MG63 (cell line): Measurements from ENCODE around the gene ADAMTS8. TPM values are rescaled to one million over a fixed set of nuclear protein-coding genes. Genes with fewer than 3 reads are reported as not detected.

Experiments used
- DNase-seq: peaks from one replicate; pipeline ENCODE4 v3.0.0-alpha.2; 2020
- H3K27me3 ChIP-seq: fragments of 250-450 bp; sonication (Bioruptor Pico); 2 replicates; pipeline ENCODE4 v1.5.1; 2020; ENCODE audit warnings: mild to moderate bottlenecking, moderate library complexity
- H3K36me3 ChIP-seq: fragments of 250-450 bp; sonication (Bioruptor Pico); 2 replicates; pipeline ENCODE4 v1.5.1; 2020; ENCODE audit warnings: mild to moderate bottlenecking, moderate library complexity
- H3K4me3 ChIP-seq: fragments of 250-450 bp; sonication (Bioruptor Pico); 2 replicates; pipeline ENCODE4 v1.5.1; 2020; ENCODE audit warnings: mild to moderate bottlenecking, moderate library complexity
- H3K9me3 ChIP-seq: fragments of 250-450 bp; sonication (Bioruptor Pico); 2 replicates; pipeline ENCODE4 v1.5.1; 2020; ENCODE audit warnings: mild to moderate bottlenecking, moderate library complexity
- total RNA-seq: library from RNA; depleted of rRNA; stranded (reverse); fragments of >200 nt; shearing (Covaris generic); gene quantifications from 2 replicates; pipeline ENCODE4 v1.2.3, GENCODE V29; 2014; ENCODE audit warnings: low replicate concordance

ADAMTS8 gene
- total RNA-seq, 1 experiment from 2014 or later, result 2.6 TPM

DNA sequence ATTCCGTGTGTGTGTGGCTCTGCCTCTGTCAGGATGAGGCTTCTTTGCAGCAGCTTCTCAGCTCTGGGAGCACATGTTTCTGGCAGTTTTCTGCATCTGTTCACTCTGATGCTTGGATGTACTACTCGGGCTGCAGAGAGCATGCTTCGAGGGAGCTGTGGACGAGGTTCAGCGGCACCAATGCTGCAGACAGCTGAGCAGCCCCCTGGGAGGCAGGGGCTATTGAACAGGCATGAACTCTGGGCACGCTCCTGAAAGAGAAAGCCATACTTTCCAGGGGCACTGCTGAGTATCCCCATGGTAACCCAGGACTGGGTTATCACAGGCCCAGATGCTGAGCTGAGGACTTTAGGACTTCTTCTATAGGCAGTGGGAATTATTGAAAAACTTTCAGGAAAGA, 33.8 kb downstream of the ADAMTS8 start:
- Histone ChIP-seq H3K27me3 (no peaks in the 10 kb centered on the region), H3K9me3 (no peaks in the 10 kb centered on the region)

DNA sequence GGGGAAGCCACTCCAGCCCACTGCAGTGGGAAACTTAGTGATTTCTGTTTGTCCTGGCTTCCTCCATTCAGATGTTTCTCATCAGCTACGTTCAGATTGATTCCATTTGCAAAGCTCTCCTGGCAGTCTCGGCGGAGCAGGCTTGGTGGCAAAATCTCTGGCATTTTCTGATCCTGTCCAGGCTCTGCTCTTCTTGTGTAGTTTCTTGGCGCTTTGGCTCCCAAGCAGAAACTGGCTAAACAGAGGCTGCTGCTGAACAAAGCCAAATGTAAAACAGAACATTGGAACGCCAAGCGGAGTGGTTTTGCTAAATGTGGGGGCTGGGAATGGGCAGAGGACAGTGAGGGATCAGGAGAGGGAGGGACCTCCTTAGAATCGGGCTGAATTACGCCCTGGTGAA, 36.7 kb downstream of the ADAMTS8 start:
- no peaks in the 10 kb centered on the region for H3K27me3 ChIP-seq
- DNase-seq, result no peak
- H3K36me3 ChIP-seq, result no peaks in the 10 kb centered on the region
- no peaks in the 10 kb centered on the region for H3K9me3 ChIP-seq
- no peak overlapping the region for H3K4me3 ChIP-seq

More for the DNA sequence above, 33.8 kb downstream of the ADAMTS8 start:
- DNase-seq, result no peak
- H3K4me3 ChIP-seq, result no peak overlapping the region
- no peaks in the 10 kb centered on the region for H3K36me3 ChIP-seq

DNA sequence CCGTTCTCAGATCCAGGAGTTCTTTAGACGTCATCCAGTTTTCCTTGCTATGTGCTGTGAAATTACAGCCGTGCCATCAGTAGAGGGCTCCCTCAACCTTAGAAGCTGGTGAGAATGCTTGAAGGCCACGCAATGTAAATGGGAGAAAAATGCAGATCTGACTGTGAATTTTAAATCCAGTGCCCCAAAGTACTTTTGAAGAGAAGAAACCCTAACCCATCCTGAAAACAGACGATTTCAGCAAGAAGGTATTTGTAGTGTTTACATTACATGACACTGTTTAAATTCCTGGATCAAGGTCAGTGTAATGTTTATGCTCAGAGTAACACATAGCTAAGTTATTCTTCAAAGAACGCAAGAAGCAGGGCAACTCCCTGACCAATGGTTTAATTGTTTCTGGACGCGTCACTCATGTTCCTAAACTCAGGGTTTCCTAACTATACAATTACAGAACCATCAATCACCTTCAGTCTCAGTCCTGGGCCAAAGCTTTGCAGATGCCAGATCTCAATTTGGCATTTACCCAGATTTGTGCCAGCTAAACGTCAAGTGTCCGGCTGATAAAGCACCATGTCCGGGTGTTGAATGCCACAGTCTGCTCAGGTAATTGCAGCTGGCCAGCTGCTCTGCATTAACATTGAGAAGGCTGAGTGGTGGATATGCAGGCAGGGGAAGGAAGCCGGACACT, 38.2 kb downstream of the ADAMTS8 start:
- Histone ChIP-seq H3K4me3 (no peak overlapping the region), H3K36me3 (no peaks in the 10 kb centered on the region), H3K27me3 (no peaks in the 10 kb centered on the region), H3K9me3 (no peaks in the 10 kb centered on the region)
- DNase-seq, result peak; percentile 65

DNA sequence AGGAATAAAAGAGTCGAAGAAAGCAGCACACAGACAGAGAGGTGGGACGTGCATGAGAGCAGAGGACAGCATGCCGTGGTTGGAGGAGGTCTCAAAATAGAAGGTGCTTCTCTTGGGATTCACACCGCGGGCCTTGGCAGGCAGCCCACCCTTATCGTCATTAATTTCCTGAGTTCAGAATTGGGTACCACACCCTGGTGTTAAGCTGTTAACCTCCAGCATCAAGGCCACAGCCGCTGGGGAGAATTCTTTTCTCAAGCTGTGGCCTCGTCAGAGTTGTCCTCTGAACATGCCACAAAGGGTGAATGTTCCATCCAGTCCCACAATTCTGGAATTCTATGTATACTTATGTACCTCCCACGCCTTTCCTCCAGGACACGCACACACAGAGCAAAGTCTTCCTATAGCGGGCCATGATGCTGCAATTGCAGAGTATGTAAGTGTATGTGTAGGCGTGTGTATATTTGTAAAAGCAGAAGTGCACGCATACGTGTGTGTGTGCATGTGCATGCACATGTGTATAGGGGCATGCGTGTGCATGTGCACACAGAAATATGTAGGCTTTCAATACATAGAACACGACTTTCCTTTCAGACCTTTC, 39.0 kb downstream of the ADAMTS8 start:
- Histone ChIP-seq H3K36me3 (no peaks in the 10 kb centered on the region), H3K4me3 (no peak overlapping the region), H3K27me3 (no peaks in the 10 kb centered on the region), H3K9me3 (no peaks in the 10 kb centered on the region)
- DNase-seq, result no peak

DNA sequence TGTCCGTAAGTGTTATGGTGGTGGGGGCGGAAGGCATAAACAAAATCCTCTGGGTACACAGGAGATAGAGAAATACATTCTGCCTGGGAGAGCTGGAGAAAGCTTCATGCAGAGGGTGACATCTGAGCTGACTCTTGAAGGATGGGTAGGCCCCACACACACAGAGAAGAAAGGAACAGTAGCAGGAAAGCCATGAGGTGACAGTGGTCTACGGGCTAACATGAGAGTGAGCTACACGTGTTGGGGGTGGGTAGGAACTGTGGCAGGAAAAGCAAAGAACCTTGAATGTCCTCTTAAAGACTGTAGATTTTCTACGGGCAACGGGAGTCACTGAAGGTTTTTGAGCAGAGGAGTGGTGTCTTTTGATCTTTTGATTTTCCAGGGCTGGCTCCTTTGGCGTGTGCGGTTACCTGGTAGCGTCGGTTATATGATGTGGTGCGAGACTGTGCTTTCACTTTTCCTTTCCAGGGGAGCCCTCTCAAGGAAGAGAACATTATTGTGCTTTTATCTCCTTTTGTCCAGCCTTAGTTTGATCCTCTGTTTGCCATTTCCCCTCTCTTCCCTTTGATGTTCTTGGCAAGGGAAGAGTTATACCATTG, 39.7 kb downstream of the ADAMTS8 start:
- DNase-seq, result no peak
- no peaks in the 10 kb centered on the region for H3K27me3 ChIP-seq
- H3K9me3 ChIP-seq, result no peaks in the 10 kb centered on the region
- H3K4me3 ChIP-seq, result no peak overlapping the region
- no peaks in the 10 kb centered on the region for H3K36me3 ChIP-seq

DNA sequence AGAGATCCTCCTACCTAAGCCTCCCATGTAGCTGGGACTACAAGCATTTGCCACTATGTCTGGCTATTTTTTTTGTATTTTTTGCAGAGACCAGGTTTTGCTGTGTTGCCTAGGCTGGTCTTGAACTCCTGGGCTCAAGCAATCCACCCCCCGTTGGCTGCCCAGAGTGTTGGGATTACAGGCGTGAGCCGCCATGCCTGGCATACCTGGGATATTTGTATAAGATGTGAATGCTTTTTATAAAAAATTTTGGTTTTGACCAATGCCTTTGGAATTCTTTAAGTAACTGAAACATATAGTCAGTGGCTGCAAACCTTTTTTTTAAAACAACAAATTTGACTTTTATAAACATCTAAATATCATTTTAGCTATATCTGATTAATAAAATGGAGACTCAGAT, 42.4 kb downstream of the ADAMTS8 start:
- Histone ChIP-seq H3K27me3 (no peaks in the 10 kb centered on the region), H3K4me3 (no peak overlapping the region), H3K36me3 (no peaks in the 10 kb centered on the region), H3K9me3 (no peaks in the 10 kb centered on the region)
- DNase-seq, result no peak

DNA sequence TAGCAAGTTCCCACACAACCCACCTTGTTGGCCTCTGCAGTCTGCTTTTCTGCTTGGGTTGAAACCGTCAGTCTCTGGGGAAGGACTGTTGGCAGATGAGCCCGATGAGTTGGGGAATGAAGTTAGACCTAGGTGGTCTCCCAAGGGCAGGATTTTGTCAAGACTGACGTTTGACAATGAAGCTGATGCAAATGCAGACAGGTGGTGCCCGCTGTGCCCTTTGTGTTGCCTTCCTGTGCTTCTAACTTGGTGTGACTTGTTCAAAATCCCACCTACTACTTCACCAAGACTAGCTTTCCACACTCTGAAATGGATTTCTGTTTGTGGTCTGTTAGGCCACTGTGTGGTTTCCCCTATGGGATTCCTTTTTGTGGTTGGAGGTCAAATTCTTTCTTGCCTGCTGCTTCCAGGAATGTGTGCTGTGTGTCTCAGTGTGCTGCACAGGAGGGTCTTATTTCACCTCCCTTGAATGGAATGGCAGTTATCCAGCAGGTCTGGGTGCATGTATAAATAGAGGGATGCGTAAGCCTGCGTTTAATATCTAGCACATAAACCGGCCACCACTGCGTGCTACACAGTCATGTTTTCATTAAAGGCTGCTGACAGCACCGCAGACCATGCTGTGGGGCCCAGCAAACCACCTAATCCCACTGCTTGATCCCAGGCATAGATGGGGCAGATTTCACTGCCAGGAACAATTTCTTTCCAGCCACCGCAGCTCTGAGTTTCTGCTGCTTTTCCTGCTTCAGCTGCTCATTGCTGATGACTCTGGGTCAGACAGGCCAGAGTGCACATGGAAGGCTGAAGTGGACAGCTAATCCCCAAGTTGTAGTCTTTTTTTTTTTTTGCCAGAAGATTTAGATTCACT, 44.8 kb downstream of the ADAMTS8 start:
- Histone ChIP-seq H3K9me3 (no peaks in the 10 kb centered on the region), H3K36me3 (no peaks in the 10 kb centered on the region), H3K27me3 (no peaks in the 10 kb centered on the region), H3K4me3 (no peak overlapping the region)
- no peak for DNase-seq

DNA sequence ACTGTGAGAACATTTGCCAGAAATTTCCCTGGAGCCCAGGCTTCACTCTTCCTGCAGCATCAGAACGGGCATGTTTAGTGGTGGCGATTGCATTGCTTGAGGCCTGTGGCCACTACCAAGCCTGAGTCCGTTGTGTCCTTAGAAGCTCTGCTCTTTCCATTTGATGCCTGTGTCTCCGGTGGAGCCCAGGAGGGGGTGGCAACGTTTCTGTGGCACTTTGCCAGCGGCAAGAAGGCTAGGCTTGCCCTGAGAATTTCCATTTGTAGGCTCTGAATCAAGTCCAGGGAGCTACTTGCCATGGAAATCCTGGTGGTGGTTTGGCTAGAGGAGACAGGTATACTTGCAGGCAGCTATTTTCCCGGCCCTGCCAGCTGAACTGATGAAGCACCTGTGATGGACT, 47.1 kb downstream of the ADAMTS8 start:
- no peak overlapping the region for H3K4me3 ChIP-seq
- no peaks in the 10 kb centered on the region for H3K9me3 ChIP-seq
- DNase-seq, result no peak
- no peaks in the 10 kb centered on the region for H3K27me3 ChIP-seq
- H3K36me3 ChIP-seq, result no peaks in the 10 kb centered on the region

DNA sequence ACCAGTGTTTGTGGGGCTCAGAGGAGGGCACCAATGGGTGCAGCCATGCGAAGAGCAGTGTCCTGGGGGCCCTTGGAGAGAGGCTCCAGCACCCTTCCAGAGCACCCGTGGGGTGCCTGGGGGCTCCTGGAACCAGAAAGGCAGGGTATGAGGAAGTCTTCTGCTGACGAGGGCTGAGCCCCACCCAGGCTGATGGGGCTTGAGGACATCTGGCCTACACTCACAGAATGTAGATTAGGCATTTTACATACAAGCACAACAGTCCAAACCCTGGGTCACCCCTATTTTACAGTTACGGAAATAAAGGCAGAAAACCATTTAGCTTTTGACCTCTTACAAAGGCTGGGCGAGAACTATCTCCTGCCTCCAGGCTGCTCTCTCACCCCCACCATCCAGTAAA, 47.6 kb downstream of the ADAMTS8 start:
- DNase-seq, result no peak
- no peak overlapping the region for H3K4me3 ChIP-seq
- H3K27me3 ChIP-seq, result no peaks in the 10 kb centered on the region

DNA sequence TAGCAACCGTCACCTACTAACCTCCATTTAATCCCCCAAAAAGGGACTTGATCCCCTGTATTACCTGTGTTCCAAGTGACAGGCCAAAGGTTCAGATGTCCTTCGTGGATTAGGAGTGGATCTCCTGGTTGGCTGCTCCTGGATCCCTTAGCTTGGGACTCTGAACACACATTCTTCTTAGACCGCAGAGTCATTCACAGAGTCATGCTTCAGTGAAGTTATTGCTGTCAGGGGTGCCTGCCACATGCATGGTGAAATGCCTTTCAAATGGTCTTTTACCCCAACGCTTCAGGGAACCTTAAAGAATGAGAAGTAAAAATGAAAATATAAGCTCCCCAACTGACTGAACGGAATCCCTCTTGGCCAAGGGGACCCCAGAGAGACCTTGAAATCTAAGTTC, 49.1 kb downstream of the ADAMTS8 start:
- H3K36me3 ChIP-seq, result no peaks in the 10 kb centered on the region
- no peak for DNase-seq

More for the DNA sequence above, 47.6 kb downstream of the ADAMTS8 start:
- Histone ChIP-seq H3K36me3 (no peaks in the 10 kb centered on the region), H3K9me3 (no peaks in the 10 kb centered on the region)

DNA sequence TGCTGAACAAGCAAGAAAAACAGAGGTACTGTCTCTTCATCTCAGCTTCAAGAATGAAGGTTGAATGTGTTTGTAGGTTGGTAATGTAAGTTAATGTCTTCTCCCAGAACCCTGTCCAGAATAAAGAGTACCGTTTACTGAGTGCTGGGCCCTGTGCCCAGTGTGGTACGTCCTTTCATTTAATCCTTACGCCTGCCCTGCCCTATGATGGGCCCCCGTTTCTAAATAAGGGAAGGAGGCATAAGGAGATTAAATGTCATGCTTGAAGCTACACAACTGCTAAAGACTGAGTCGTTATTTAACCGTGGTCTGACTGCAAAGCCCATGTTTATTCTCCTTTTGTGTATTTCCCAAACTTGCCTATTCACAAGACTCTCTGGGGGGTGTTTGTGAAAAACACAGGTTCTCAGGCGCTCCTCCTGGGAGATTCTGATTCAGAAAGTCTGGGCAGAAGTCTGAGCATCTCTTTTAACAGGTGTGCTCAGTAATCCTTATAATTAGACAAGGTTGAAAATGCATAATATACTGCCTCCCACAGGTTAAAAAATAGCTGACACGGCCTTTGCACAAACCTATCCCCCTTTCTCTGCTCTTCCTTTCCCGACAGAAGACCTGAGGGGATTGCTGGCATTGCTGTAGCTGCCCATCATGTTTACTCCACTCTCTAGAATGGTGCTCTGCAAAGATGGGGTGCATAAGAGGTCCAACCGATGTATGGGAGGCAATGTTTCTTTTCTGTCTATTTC, 57.4 kb downstream of the ADAMTS8 start:
- DNase-seq, result no peak
- no peak overlapping the region for H3K4me3 ChIP-seq
- H3K27me3 ChIP-seq, result no peaks in the 10 kb centered on the region
- H3K9me3 ChIP-seq, result no peaks in the 10 kb centered on the region
- H3K36me3 ChIP-seq, result no peaks in the 10 kb centered on the region

More for the DNA sequence above, 49.1 kb downstream of the ADAMTS8 start:
- no peaks in the 10 kb centered on the region for H3K27me3 ChIP-seq
- no peaks in the 10 kb centered on the region for H3K9me3 ChIP-seq
- no peak overlapping the region for H3K4me3 ChIP-seq

DNA sequence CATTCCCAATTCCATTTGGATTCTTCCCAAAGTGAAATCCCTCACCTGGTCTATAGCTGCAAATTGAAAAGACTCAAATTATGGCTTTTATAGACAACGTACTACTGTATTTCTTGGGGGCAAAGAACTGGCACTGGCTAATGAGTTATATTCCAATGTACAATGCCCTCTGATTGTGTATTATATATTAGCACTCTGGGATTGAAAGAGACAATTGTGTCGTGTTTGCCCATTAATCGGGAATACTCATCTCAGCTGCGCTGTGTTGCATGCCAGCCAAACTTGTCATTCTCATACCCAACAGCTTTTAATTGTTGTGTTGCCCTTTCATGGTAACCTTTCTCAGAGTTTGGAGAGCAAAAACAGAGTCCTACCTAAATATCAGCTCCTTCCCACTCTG, 58.7 kb downstream of the ADAMTS8 start:
- DNase-seq, result no peak
- Histone ChIP-seq H3K9me3 (no peaks in the 10 kb centered on the region), H3K27me3 (no peaks in the 10 kb centered on the region), H3K4me3 (no peak overlapping the region), H3K36me3 (no peaks in the 10 kb centered on the region)

DNA sequence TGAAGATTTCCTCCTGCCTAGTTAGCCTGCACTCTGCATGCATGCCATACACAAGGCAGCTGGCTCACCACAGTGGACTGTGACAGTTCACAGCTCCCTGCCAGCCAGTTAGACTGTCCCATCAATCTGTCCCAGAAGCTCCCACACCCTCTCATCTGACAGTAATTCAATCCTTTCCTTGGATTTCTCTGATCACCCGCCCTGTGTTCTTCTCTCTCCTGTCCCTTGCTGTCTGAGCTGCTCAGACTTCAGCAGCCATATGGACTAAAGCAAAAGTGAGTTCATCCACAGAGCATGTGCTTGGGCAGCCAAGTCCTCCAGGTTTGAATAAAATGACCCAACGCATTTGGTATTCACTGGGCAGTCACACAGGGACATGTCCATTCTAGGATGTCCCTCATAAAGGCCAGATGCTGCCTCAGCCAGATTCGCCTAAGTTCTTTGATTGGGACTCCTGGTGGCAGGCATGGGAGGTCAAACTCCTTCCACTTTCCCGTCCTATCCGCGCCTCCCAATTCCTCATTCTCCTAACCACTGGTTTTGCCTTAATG, 59.2 kb downstream of the ADAMTS8 start:
- Histone ChIP-seq H3K9me3 (no peaks in the 10 kb centered on the region), H3K36me3 (no peaks in the 10 kb centered on the region), H3K27me3 (no peaks in the 10 kb centered on the region), H3K4me3 (no peak overlapping the region)
- no peak for DNase-seq

DNA sequence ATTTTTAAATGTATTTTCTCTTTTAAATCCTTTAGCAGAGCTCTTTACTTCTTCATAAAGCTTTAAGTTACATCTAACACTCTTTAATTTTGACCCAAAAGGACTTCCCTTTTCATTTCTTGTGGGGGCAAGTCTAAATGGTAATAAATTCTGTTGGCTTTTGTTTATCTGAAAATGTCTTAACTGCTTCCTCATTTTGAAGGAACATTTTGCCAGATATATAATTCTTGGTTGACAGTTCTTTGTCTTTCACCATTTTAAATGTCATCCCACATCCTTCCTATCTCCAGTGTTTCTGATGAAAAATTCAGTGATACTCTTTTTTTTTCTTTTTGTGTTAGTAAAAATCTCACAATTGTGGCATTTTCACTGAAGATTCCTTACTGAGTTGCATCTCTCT, 69.0 kb downstream of the ADAMTS8 start:
- Histone ChIP-seq H3K27me3 (no peaks in the 10 kb centered on the region), H3K9me3 (peaks cover 14% of the 10 kb centered on the region), H3K4me3 (no peak overlapping the region), H3K36me3 (no peaks in the 10 kb centered on the region)
- no peak for DNase-seq

DNA sequence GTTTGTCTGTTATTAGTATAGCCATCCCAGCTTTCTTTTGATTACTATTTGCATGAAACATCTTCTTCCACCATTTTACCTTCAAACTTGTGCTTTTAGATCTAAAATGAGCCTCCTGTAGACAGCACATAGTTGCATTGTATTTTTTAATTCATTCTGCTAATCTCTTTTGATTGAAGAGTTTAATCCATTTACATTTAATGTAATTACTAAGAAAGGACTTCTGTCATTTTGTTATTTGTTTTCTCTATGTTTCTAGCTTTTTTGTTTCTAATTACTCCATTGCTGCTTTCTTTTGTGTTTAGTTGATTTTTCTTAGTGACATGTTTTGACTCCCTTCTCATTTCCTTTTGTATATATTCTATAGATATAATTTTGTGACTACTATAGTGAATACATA, 70.0 kb downstream of the ADAMTS8 start:
- no peaks in the 10 kb centered on the region for H3K27me3 ChIP-seq
- peaks cover 14% of the 10 kb centered on the region for H3K9me3 ChIP-seq
- no peak overlapping the region for H3K4me3 ChIP-seq
- no peaks in the 10 kb centered on the region for H3K36me3 ChIP-seq
- no peak for DNase-seq
